Measurements from ENCODE around the gene KRTAP12-1.

DNA sequence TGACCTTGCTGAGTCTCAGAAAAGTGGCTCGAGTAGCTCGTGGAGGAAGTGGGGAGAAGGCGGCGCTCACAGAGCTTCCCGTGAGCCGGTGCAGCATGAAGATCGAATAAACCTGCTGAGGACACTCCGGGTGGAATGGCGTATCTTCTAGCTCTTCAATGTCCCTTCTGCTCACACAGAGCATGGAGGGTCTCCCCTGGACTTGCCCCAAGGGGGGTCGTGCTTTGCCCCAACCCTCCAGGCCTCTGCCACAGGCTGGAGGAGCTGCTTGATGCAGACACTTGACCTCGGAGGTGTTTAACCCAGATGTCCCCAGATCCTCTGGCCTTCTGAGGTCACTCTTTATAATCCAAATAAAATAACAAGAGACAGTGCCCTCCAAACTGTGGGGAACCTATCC lies 12.8 kb upstream of the KRTAP12-1 start:
- no peak for TF ChIP-seq POLR2A (IDR thresholded peaks at IDR 0.05)
- TF ChIP-seq, protein P1, sequence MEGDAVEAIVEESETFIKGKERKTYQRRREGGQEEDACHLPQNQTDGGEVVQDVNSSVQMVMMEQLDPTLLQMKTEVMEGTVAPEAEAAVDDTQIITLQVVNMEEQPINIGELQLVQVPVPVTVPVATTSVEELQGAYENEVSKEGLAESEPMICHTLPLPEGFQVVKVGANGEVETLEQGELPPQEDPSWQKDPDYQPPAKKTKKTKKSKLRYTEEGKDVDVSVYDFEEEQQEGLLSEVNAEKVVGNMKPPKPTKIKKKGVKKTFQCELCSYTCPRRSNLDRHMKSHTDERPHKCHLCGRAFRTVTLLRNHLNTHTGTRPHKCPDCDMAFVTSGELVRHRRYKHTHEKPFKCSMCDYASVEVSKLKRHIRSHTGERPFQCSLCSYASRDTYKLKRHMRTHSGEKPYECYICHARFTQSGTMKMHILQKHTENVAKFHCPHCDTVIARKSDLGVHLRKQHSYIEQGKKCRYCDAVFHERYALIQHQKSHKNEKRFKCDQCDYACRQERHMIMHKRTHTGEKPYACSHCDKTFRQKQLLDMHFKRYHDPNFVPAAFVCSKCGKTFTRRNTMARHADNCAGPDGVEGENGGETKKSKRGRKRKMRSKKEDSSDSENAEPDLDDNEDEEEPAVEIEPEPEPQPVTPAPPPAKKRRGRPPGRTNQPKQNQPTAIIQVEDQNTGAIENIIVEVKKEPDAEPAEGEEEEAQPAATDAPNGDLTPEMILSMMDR (IDR thresholded peaks at IDR 0.05): no peak

All from tibial nerve (tissue), 3 donors.